Keratinocyte (primary cell): ENCODE results near the gene ITGA11. TPM values are rescaled to one million over a fixed set of nuclear protein-coding genes. Genes with fewer than 3 reads are reported as not detected.

ENCODE experiments used
- DNase-seq: peaks from one replicate; pipeline ENCODE4 v3.0.0-alpha.2; 2011; ENCODE audit warnings: low read depth, missing footprints, low spot score
- FAIRE-seq: peaks from 2 replicates; lab custom pipeline; 2011; peaks lifted over from hg19 to GRCh38; lab: Jason Lieb, UNC
- H2AFZ ChIP-seq: 2 replicates; pipeline ENCODE4 v1.6.0; 2012; ENCODE audit warnings: low read length, control low read depth, inconsistent platforms; ENCODE audit not compliant: control insufficient read depth
- H3K27ac ChIP-seq: 2 replicates; pipeline ENCODE4 v1.5.1; 2011; ENCODE audit warnings: low read length; ENCODE audit not compliant: control insufficient read depth, insufficient read depth
- H3K27me3 ChIP-seq: 3 replicates; pipeline ENCODE4 v1.6.0; 2011; ENCODE audit warnings: low read length; ENCODE audit not compliant: control insufficient read depth, insufficient read depth; ENCODE audit errors: extremely low read depth
- H3K36me3 ChIP-seq, 2 experiments: 2 replicates in 1 of 2; 3 replicates in 1 of 2; pipeline ENCODE4 v1.5.1; 2011; ENCODE audit warnings: low read length in 2 of 2, mild to moderate bottlenecking in 1 of 2; ENCODE audit not compliant: control insufficient read depth in 2 of 2, insufficient read depth in 2 of 2; ENCODE audit errors: extremely low read depth in 1 of 2
- H3K4me1 ChIP-seq: 3 replicates; pipeline ENCODE4 v1.5.1; 2011; ENCODE audit warnings: low read length; ENCODE audit not compliant: control insufficient read depth, insufficient read depth; ENCODE audit errors: extremely low read depth
- H3K4me2 ChIP-seq: 3 replicates; pipeline ENCODE4 v1.6.0; 2011; ENCODE audit warnings: low read depth, low read length; ENCODE audit not compliant: control insufficient read depth, insufficient read depth; ENCODE audit errors: extremely low read depth
- H3K4me3 ChIP-seq, 3 experiments: fragments of 200-600 bp in 1 of 3; sonication (generic) in 1 of 3; 2 replicates in 2 of 3; 3 replicates in 1 of 3; pipeline ENCODE4 v1.5.1; 2011 to 2016; ENCODE audit warnings: low read length in 3 of 3, mild to moderate bottlenecking in 3 of 3, control low read depth in 2 of 3, inconsistent platforms in 1 of 3, low read depth in 1 of 3, mixed read lengths in 1 of 3, mixed run types in 1 of 3, moderate library complexity in 1 of 3; ENCODE audit not compliant: control insufficient read depth in 2 of 3, insufficient read depth in 2 of 3; ENCODE audit errors: extremely low read depth in 1 of 3
- H3K79me2 ChIP-seq: 2 replicates; pipeline ENCODE4 v1.6.0; 2012; ENCODE audit warnings: low read length; ENCODE audit not compliant: control insufficient read depth, insufficient read depth
- H3K9ac ChIP-seq: 3 replicates; pipeline ENCODE4 v1.6.0; 2011; ENCODE audit warnings: low read length; ENCODE audit not compliant: control insufficient read depth, insufficient read depth; ENCODE audit errors: extremely low read depth
- H3K9me1 ChIP-seq: 3 replicates; pipeline ENCODE4 v1.6.0; 2011; ENCODE audit warnings: low read length; ENCODE audit not compliant: control insufficient read depth, insufficient read depth; ENCODE audit errors: extremely low read depth
- H3K9me3 ChIP-seq: 2 replicates; pipeline ENCODE4 v1.5.1; 2012; ENCODE audit warnings: low read depth, low read length; ENCODE audit not compliant: control insufficient read depth
- H4K20me1 ChIP-seq: 3 replicates; pipeline ENCODE4 v1.6.0; 2011; ENCODE audit warnings: low read length; ENCODE audit not compliant: control insufficient read depth, insufficient read depth; ENCODE audit errors: extremely low read depth
- CTCF ChIP-seq, 3 experiments: IDR thresholded peaks in 1 of 3; conservative IDR thresholded peaks in 1 of 3; optimal IDR thresholded peaks in 1 of 3; 2 replicates in 2 of 3; 3 replicates in 1 of 3; pipeline versions ENCODE3 to v1.5.1; 2011; ENCODE audit warnings: low read length in 3 of 3, mild to moderate bottlenecking in 3 of 3, moderate library complexity in 2 of 3, control low read depth in 1 of 3, inconsistent platforms in 1 of 3; ENCODE audit not compliant: insufficient read depth in 2 of 3; ENCODE audit errors: extremely low read depth in 1 of 3
- EZH2 ChIP-seq: IDR thresholded peaks from one replicate; pipeline ENCODE4 v1.6.1; 2012; ENCODE audit warnings: inconsistent platforms, mild to moderate bottlenecking, low read length, moderate library complexity
- dilution Hi-C: fragments of 300-500 bp; cut with MboI; formaldehyde crosslinking; loops from one replicate; pipeline ENCODE4 v1.7.0; 2020; ENCODE audit warnings: low sequenced_read_pairs; ENCODE audit not compliant: extremely low pct_ligation_motif_present
- polyA plus RNA-seq, 5 experiments: library from polyadenylated mRNA; depleted of rRNA in 3 of 5; stranded (reverse) in 3 of 5; stranded (forward) in 1 of 5; unstranded in 1 of 5; fragments of >200 nt; gene quantifications; 1 replicate in 1 of 5; 2 replicates in 3 of 5; 3 replicates in 1 of 5; pipeline versions ENCODE4 v1.2.1 to v1.2.3, GENCODE V29; 2011 to 2012; ENCODE audit warnings: missing spikeins in 2 of 5, low read depth in 1 of 5, low replicate concordance in 1 of 5

The ITGA11 gene
- polyA plus RNA-seq, 1 donor (not counting 4 experiments of a cell fraction or from before 2014, with no cell fraction given): not detected

DNA sequence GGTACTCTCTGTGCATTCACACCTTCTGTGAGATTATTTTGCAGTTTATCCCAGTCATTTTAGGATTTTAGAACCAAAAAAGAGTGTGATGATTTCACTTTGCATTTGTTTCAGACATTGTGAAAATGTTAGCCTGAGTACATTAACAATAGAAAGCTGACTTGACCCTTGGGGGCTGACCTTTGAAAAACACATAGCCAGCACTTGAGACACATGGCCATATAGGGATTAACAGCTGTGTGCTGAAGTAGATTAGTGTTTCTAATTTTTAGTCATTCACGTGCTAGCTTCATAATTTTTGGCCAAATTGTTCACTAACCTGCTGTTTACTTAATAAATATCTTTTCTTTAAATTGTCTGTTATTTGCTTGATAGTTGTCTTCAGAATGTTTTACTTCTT lies 151.0 kb downstream of the ITGA11 start:
- Histone ChIP-seq H3K9ac (peak overlapping the region; percentile 88), H3K79me2 (peaks cover 82% of the 10 kb centered on the region), H4K20me1 (peaks cover 17% of the 10 kb centered on the region), H3K4me3 (peak overlapping the region; percentile 88 to 95 (median 92)), H3K27ac (peak overlapping the region; percentile 96), H3K9me1 (no peaks in the 10 kb centered on the region), H3K4me2 (peak overlapping the region; percentile 90), H2AFZ (no peak overlapping the region), H3K36me3 (peaks cover 3 to 12% of the 10 kb centered on the region in 2 experiments), H3K4me1 (peaks cover 30% of the 10 kb centered on the region), H3K9me3 (no peaks in the 10 kb centered on the region), H3K27me3 (no peaks in the 10 kb centered on the region)
- TF ChIP-seq CTCF (optimal IDR thresholded peaks at IDR 0.05 in 1 of 3, IDR thresholded peaks at IDR 0.05 in 1 of 3, conservative IDR thresholded peaks at IDR 0.05 in 1 of 3; ENCODE audit: extremely low read depth in 1 of 3, insufficient read depth in 2 of 3, low read length in 3 of 3) (no peak), EZH2 (no peak)
- dilution Hi-C loops: no loop called here
- no peak for DNase-seq
- FAIRE-seq: no peak

DNA sequence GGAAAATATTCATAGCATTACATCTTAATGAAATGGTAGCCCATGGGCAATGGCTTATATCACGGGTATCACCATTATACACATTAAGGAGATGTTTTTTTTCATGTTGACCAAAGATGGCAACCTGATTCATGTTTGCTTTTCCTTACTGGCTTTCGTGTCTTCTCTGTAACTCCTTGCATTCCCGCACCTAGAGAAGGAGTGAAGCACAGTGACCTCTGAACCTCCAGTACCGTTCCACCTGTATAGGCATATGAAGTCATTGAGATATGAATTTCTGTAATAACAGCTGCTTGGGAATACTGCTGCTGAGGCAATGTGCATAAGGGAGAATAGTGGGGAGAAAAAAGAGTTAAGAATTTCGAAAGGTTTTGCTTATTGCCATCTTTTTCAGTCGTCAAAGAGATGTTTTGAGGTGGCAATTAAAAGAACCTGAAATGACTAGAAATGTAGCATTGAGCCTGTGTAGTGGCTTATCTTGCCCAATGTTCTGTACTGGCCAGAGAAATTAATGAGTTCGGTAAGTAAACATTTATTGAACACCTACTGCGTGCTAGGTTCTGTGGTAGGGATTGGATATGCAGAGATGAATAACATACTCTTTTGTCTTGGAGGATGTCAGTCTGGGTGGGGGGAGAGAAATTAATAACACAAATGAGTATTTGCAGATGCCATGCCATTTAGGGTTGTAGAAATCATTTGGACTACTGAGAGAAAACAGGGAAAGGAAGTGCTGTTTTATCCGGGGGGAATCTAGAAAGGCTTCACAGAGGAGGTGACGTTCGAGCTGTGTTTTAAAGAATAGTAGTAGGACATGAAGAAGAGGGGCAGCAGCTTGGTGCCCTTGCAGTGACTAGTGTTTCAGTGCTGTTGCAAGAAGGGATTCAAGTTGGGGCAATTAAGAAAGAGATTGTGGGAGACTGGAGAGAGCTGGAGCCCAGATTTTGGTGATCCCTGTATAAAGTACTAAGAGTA lies 151.9 kb downstream of the ITGA11 start:
- H3K27ac ChIP-seq: peak overlapping the region; percentile 96
- peak overlapping the region; percentile 90 for H3K4me2 ChIP-seq
- no peak overlapping the region for H2AFZ ChIP-seq
- DNase-seq: no peak
- H3K9ac ChIP-seq: peak overlapping the region; percentile 88
- dilution Hi-C loops: no loop called here
- TF ChIP-seq EZH2 (no peak), CTCF (optimal IDR thresholded peaks at IDR 0.05 in 1 of 3, IDR thresholded peaks at IDR 0.05 in 1 of 3, conservative IDR thresholded peaks at IDR 0.05 in 1 of 3; ENCODE audit: extremely low read depth in 1 of 3, insufficient read depth in 2 of 3, low read length in 3 of 3) (no peak)
- no peaks in the 10 kb centered on the region for H3K9me1 ChIP-seq
- peak overlapping the region; percentile 88 to 95 (median 92) for H3K4me3 ChIP-seq
- H3K79me2 ChIP-seq: peaks cover 72% of the 10 kb centered on the region
- peaks cover 30% of the 10 kb centered on the region for H3K4me1 ChIP-seq
- H3K27me3 ChIP-seq: no peaks in the 10 kb centered on the region
- FAIRE-seq: peak; percentile 55
- peaks cover 3 to 12% of the 10 kb centered on the region in 2 experiments for H3K36me3 ChIP-seq
- peaks cover 14% of the 10 kb centered on the region for H4K20me1 ChIP-seq
- H3K9me3 ChIP-seq: no peaks in the 10 kb centered on the region
